IPS-20b (cell line): Measurements from ENCODE around the gene TCF7L2.

Experiments
- H3K27ac ChIP-seq: one replicate; pipeline ENCODE4 v1.5.1; 2013; ENCODE audit warnings: low read length
- H3K27me3 ChIP-seq: 2 replicates; pipeline ENCODE4 v1.6.1; 2013; ENCODE audit warnings: mild to moderate bottlenecking, low read length, inconsistent platforms; ENCODE audit not compliant: insufficient read depth
- H3K36me3 ChIP-seq: 2 replicates; pipeline ENCODE4 v1.6.1; 2013; ENCODE audit warnings: low read depth, mild to moderate bottlenecking, inconsistent platforms, low read length, moderate library complexity; ENCODE audit not compliant: insufficient read depth
- H3K4me1 ChIP-seq: 2 replicates; pipeline ENCODE4 v1.6.1; 2013; ENCODE audit warnings: mild to moderate bottlenecking, control low read depth, inconsistent platforms, low read length, moderate library complexity; ENCODE audit not compliant: insufficient read depth
- H3K4me3 ChIP-seq: 2 replicates; pipeline ENCODE4 v1.5.1; 2013; ENCODE audit warnings: mild to moderate bottlenecking, low read length, inconsistent platforms
- H3K9ac ChIP-seq: 2 replicates; pipeline ENCODE4 v1.6.1; 2013; ENCODE audit warnings: low read depth, mild to moderate bottlenecking, inconsistent platforms, low read length, moderate library complexity
- H3K9me3 ChIP-seq: 2 replicates; pipeline ENCODE4 v1.6.1; 2013; ENCODE audit warnings: mild to moderate bottlenecking, low read depth, low read length, inconsistent platforms; ENCODE audit not compliant: insufficient read depth

The TCF7L2 gene

DNA sequence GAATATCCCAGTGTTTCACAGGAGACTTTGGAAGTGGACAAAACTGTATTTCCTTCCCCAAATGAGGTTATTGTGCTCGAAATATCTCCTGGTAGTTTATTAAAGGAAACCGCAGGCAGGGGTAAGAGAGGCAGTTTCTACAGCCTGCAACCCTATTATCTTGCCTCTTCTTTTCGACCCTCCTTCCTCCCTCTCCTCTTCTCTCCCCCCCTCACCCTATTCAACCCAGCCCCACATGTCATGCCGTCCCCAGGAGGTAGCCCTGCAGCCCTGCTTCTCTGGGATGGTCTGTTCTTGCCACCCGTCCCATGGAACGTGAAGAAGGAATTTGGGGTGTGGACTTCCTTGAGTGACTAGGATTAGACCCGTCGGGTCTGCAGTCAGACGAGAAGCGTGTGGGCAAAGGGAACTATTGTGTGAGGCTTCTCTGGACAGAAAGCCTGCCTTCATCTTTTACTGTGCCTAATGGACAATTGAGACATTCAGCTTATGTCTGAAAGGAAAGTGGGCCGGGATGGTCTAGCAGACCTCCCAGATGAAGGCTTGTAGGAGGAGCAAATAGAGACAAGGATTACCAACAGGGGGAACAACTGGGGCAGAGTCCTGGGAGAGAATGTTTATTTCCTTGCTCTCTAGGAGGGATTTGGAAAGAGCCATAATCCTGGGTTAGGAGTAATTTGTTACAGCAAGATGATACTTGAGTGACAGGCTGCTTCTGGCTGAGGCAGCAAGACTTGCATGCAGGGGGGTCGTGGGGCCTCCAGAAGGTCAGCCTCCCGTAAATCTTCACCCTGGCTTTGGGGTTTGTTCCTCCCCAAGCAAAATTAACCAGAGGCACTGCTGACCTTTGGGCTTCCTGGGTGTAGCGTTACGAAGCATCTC is 77.8 kb downstream of the TCF7L2 start:
- Histone ChIP-seq H3K36me3 (peaks cover 4% of the 10 kb centered on the region; the same call in 1 of the 2 replicates), H3K27ac (no peak overlapping the region), H3K27me3 (no peaks in the 10 kb centered on the region), H3K9me3 (no peaks in the 10 kb centered on the region), H3K4me3 (peak overlapping the region; percentile 2; the same call in 1 of the 2 replicates), H3K4me1 (peaks cover 31% of the 10 kb centered on the region), H3K9ac (no peak overlapping the region)

DNA sequence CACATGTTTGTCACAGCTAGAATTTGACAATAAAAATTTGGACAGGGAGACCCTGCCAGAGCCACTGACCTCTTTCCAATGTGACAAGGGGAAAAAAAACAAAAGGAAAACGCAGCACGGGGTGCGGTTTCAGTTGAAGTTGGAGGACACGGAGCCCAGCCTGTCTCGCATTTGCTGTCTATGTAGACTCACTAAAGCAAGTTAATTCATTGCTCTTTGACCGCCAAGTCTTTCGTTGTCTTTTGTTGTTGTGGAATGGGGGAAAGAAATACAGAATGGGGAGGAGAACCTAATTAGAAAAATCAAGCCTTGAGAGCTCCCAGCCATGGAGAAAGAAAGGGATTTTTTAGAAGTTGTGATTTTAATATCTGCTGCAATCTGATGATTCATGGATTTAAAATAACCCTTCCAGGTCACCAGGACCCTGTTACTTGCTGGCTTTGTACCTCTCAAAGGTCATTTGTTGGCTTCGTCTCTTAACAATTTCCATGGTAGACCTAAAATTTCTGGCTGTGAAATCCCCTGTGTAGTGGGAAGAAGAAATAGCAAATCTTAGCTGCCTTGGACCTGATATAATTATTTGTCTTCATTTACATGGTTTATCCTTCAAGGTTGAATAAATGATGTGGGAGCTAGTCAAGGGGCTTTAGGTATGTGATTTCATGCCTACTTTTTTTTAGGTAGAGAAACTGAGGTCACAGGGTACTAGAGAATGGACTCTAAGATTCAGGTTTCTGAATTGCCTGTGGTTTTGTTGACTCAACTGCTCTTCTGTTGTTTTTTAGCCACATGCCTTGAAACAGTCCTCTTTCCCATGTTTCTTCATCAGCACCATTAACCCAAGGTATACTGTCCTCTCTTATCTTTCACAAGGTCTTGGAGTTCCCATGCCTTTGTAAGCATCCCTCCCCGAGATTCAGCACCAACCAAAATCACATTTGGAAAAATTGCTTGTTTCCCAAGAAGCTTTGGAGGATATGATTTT is 78.7 kb downstream of the TCF7L2 start:
- Histone ChIP-seq H3K4me3 (no peak overlapping the region), H3K27ac (no peak overlapping the region), H3K9ac (no peak overlapping the region), H3K27me3 (no peaks in the 10 kb centered on the region), H3K36me3 (peaks cover 4% of the 10 kb centered on the region; the same call in 1 of the 2 replicates), H3K4me1 (peaks cover 31% of the 10 kb centered on the region), H3K9me3 (no peaks in the 10 kb centered on the region)

DNA sequence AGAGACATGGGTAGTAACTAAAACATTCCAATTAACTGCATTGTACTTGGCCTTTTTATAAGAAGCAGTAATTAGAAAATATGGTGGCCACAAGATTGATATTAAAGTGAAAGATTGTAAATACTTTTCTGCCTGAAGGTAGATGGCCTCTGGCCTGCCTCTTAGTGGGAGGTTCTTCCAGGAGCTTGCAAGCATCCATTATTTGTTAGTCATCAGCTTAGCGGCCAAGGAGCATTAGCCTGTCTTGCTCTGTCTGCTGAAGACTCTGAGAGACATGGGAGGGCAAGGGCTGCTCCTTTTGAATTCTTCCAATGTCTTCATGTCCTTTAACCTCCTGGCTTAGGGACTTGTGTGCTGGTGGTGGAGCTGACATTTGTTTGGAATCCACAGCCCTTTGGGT is 80.4 kb downstream of the TCF7L2 start:
- peaks cover 4% of the 10 kb centered on the region; the same call in 1 of the 2 replicates for H3K36me3 ChIP-seq
- no peaks in the 10 kb centered on the region for H3K9me3 ChIP-seq
- H3K4me1 ChIP-seq = peaks cover 31% of the 10 kb centered on the region
- no peaks in the 10 kb centered on the region for H3K27me3 ChIP-seq
- H3K4me3 ChIP-seq = no peak overlapping the region
- peak overlapping the region; percentile 34 for H3K27ac ChIP-seq
- no peak overlapping the region for H3K9ac ChIP-seq

DNA sequence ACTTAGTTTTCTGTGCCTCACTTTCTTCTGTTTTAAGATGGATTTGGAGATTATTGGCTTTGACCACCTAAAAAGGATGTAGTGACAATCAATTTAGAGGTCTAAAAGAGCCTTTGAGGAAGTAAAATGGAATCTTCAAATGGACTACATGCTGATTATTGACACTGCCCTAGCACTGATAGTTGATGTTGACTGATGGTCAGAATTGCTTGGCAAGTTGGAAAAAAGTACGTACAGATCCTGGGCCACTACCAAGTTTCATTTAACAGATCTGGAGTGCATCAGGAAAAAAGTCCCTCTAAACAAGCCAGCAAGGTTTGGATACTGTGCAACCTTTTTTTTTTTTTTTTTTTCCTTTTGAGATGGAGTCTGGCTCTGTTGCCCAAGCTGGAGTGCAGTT is 81.1 kb downstream of the TCF7L2 start:
- H3K9me3 ChIP-seq = no peaks in the 10 kb centered on the region
- no peaks in the 10 kb centered on the region for H3K27me3 ChIP-seq
- no peak overlapping the region for H3K9ac ChIP-seq
- H3K27ac ChIP-seq = no peak overlapping the region
- H3K4me1 ChIP-seq = peaks cover 31% of the 10 kb centered on the region
- peaks cover 8% of the 10 kb centered on the region for H3K36me3 ChIP-seq
- no peak overlapping the region for H3K4me3 ChIP-seq

DNA sequence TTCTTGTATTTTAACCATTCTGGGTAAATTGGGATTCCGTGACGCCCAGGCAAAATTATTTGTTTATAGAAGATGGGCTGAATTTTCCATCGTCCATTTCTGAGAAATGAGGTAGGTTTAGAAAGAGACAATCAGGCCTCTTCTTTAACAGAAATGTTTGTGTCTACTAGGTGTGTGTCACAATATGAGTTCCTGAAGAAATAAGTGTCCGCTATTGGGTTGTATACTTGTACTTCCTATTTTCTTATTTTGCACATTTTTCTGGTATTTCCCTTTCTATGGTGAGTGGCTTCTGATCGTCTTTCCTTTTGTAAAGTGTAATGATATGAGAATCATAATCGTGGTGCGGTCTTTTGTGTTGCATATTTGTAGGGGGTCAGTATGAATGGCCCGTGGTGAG is 83.9 kb downstream of the TCF7L2 start:
- no peak overlapping the region for H3K9ac ChIP-seq
- H3K4me3 ChIP-seq = no peak overlapping the region
- peaks cover 8% of the 10 kb centered on the region for H3K36me3 ChIP-seq
- H3K27ac ChIP-seq = no peak overlapping the region
- H3K4me1 ChIP-seq = peaks cover 6% of the 10 kb centered on the region
- H3K27me3 ChIP-seq = no peaks in the 10 kb centered on the region
- no peaks in the 10 kb centered on the region for H3K9me3 ChIP-seq

DNA sequence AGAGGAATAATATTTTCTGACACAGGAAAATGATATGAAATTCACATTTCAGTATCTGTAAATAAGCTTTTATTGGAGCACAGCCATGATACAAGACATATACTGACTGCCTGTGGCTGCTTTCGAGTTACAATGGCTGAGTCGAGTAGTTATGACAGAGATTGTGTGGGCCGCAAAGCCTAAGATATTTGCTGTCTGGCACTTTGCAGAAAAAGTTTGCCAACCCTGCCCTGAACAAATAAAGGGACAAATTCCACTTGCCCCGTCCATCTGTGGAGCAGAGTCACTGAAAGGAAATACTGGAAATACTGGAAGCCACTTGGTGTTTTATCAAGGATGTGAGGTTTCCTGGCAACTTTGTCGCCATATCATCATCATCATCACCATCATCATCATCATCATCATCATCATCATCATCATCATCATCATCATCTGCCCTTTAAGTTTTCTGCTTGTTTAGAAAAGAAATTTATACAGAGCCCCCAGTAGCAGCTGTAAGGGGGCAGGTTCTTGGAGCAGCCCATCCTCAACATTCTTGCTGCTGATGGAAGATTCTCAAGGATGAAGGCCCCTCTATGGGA is 85.8 kb downstream of the TCF7L2 start:
- H3K4me3 ChIP-seq = no peak overlapping the region
- peaks cover 17% of the 10 kb centered on the region for H3K36me3 ChIP-seq
- no peak overlapping the region for H3K9ac ChIP-seq
- no peaks in the 10 kb centered on the region for H3K9me3 ChIP-seq
- H3K4me1 ChIP-seq = peaks cover 4% of the 10 kb centered on the region
- H3K27me3 ChIP-seq = no peaks in the 10 kb centered on the region
- no peak overlapping the region for H3K27ac ChIP-seq

DNA sequence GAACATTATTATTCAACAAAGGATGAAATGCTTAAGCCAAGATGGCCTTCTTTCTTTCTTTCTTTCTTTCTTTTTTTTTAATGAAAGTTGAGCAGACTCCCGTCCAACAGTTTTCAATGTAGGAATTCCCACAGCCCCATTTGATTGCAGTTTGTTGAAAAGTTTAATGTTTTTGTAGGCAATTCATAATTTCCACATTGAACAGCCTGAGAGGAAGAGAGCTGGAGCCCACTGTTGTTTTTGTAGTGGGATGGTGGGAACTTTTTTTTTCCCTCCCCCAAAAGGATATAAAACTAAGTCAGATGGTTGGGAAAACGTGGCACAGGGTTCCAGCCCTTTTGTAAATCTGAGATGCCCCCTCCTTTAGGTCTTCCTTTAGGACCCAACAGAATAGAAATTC is 86.6 kb downstream of the TCF7L2 start:
- H3K9me3 ChIP-seq = no peaks in the 10 kb centered on the region
- H3K27me3 ChIP-seq = no peaks in the 10 kb centered on the region
- H3K4me3 ChIP-seq = no peak overlapping the region
- no peak overlapping the region for H3K27ac ChIP-seq
- H3K9ac ChIP-seq = no peak overlapping the region
- H3K4me1 ChIP-seq = peaks cover 4% of the 10 kb centered on the region
- peaks cover 25% of the 10 kb centered on the region for H3K36me3 ChIP-seq

DNA sequence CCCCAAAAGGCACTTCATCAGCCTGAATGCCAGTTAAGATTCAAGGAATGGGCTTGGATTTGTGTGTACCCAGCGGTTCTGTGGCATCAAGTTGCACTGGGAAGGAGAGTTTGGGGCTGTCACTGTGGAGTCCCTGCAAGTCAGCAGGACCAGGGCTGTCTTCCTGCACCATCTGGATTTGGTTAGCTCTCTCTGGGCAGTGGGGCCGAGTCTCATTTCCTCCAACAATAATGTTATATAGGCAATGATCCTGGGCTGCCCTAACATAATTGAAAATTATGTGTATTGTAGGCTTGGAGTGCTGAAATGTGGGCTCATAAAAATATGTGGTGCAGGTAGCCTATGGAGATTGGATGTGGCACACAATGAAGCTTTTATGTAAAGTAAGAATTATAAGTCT is 87.2 kb downstream of the TCF7L2 start:
- no peak overlapping the region for H3K27ac ChIP-seq
- H3K4me3 ChIP-seq = no peak overlapping the region

DNA sequence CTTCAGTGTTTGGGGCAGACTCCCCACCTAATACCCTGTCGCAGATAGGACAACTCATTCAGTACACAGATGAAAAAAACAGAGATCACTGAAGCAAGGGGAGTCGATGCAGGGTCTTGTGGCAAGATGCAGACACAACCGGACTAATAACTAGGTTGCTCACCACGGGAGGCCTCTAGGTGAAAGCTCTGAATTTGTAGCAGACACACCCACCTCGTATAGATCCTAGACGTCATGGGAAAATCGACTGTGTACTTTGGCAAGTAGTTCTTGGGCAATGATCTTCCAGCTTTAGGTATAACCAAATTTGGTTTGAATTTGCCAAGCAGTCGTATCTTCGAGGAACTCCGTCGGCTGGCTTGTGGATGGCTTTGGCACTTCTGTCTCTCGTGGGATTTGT is 88.1 kb downstream of the TCF7L2 start:
- Histone ChIP-seq H3K36me3 (peaks cover 41% of the 10 kb centered on the region), H3K9me3 (no peaks in the 10 kb centered on the region), H3K4me1 (peaks cover 2% of the 10 kb centered on the region; the same call in 1 of the 2 replicates), H3K4me3 (no peak overlapping the region), H3K9ac (no peak overlapping the region), H3K27ac (no peak overlapping the region), H3K27me3 (no peaks in the 10 kb centered on the region)

More for the DNA sequence above, 87.2 kb downstream of the TCF7L2 start:
- Histone ChIP-seq H3K9me3 (no peaks in the 10 kb centered on the region), H3K4me1 (no peaks in the 10 kb centered on the region; the same call in 1 of the 2 replicates), H3K9ac (no peak overlapping the region), H3K27me3 (no peaks in the 10 kb centered on the region), H3K36me3 (peaks cover 31% of the 10 kb centered on the region)

DNA sequence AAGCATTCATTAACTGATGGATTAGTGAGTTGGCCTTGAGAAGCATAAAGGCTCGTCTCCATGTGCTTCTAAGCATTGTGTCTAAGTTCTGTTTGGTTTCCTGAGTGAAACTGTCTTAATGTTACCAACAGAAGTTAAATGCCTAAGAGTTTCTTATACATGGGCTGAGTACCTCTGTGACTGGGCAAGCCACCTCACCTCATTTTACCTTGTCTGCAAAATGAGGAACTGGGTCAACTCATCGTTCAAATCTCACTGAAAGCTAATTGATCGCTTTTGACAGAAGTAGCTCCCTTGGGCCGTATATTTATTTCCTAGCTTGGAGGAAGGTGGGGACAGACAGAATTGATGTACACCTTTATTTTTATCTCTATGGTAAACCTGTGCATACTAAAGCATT is 88.9 kb downstream of the TCF7L2 start:
- Histone ChIP-seq H3K4me1 (peaks cover 9% of the 10 kb centered on the region; the same call in 1 of the 2 replicates), H3K27ac (no peak overlapping the region), H3K4me3 (no peak overlapping the region), H3K27me3 (no peaks in the 10 kb centered on the region), H3K9me3 (no peaks in the 10 kb centered on the region), H3K9ac (no peak overlapping the region), H3K36me3 (peaks cover 47% of the 10 kb centered on the region)

DNA sequence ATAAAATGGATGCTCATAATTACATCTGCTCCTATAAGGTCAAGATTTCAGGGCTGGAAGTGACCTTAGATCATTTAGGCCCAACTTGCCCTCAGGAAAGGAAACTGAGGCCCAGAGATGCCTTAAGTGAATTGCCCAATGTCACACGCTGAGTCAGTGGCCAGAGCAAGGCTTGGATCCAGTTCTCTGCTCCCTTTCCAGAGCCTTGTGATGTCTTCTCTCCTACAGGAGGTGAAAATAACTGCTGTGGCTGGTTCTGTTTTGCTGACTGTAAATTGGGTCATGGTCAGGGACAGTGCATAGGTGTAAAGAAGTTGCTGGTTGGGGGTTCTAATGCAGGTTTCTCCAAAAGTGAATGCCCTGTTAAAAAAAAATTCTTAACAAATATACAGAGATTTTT is 91.3 kb downstream of the TCF7L2 start:
- Histone ChIP-seq H3K36me3 (peaks cover 43% of the 10 kb centered on the region), H3K4me1 (peaks cover 14% of the 10 kb centered on the region; the same call in 1 of the 2 replicates)

More for the DNA sequence above, 91.3 kb downstream of the TCF7L2 start:
- no peak overlapping the region for H3K4me3 ChIP-seq
- no peak overlapping the region for H3K9ac ChIP-seq
- no peak overlapping the region for H3K27ac ChIP-seq
- no peaks in the 10 kb centered on the region for H3K27me3 ChIP-seq
- H3K9me3 ChIP-seq = no peaks in the 10 kb centered on the region
